ENCODE data around the gene AFDN.

GRCh38 chr6:167877994-167878779 lies 51.5 kb downstream of the AFDN start:
- TF ChIP-seq CTCF (conservative IDR thresholded peaks at IDR 0.05; ENCODE audit: low read depth, low read length) = no peak
- TF ChIP-seq EZH2 (IDR thresholded peaks at IDR 0.05; ENCODE audit: borderline replicate concordance, low read depth, low read length, poor library complexity, severe bottlenecking) = no peak
